Panc1 (cell line): ENCODE measurements around the gene EXTL1. TPM values are rescaled to one million over a fixed set of nuclear protein-coding genes. Genes with fewer than 3 reads are reported as not detected.

Source experiments
- ATAC-seq: fragments of 200-7000 bp; cut with Tn5 transposase; 2 replicates; pipeline ENCODE4 v1.9.1; 2020; ENCODE audit warnings: mild to moderate bottlenecking, moderate library complexity
- BruUV-seq: library from RNA; stranded (reverse); fragments of 400-500 nt; replicated peaks from 2 replicates; lab custom pipeline; 2021; lab: Mats Ljungman, UMichigan
- CTCF ChIA-PET: fragments of 300-600 bp; sonication (Branson Sonifier 250); formaldehyde crosslinking; loops from one replicate; lab custom pipeline; 2022; ENCODE audit warnings: antibody characterized with exemption; lab: Charles Lee
- POLR2A ChIA-PET: fragments of 300-600 bp; sonication (Branson Sonifier 250); formaldehyde crosslinking; loops from one replicate; lab custom pipeline; 2022; ENCODE audit warnings: antibody characterized with exemption; lab: Charles Lee
- DNase-seq: peaks from one replicate; pipeline ENCODE4 v3.0.0-alpha.2; 2010; ENCODE audit warnings: low read depth, low spot score
- H3K27ac ChIP-seq: 2 replicates; pipeline ENCODE4 v1.5.1; 2011; ENCODE audit warnings: mild to moderate bottlenecking, low read length, inconsistent platforms
- H3K27me3 ChIP-seq: fragments of 200-500 bp; sonication (Bioruptor generic); 2 replicates; pipeline ENCODE4 v1.6.0; 2014; ENCODE audit warnings: low read length, inconsistent platforms; ENCODE audit not compliant: control insufficient read depth, insufficient read depth
- H3K36me3 ChIP-seq: fragments of 200-500 bp; sonication (Bioruptor generic); 2 replicates; pipeline ENCODE4 v1.5.1; 2014; ENCODE audit warnings: inconsistent platforms, mild to moderate bottlenecking, low read length, moderate library complexity; ENCODE audit not compliant: control insufficient read depth, insufficient read depth
- H3K4me1 ChIP-seq: 2 replicates; pipeline ENCODE4 v1.5.1; 2011; ENCODE audit warnings: inconsistent platforms, mild to moderate bottlenecking, low read length, moderate library complexity; ENCODE audit not compliant: control insufficient read depth, insufficient read depth
- H3K4me3 ChIP-seq, 2 experiments: 2 replicates each; pipeline ENCODE4 v1.5.1; 2011 to 2012; ENCODE audit warnings: low read depth in 2 of 2, low read length in 2 of 2, mild to moderate bottlenecking in 2 of 2, inconsistent platforms in 1 of 2, moderate library complexity in 1 of 2
- H3K9me3 ChIP-seq: fragments of 200-500 bp; sonication (Bioruptor generic); 2 replicates; pipeline ENCODE4 v1.5.1; 2014; ENCODE audit warnings: low read depth, mild to moderate bottlenecking, inconsistent platforms, low read length, moderate library complexity; ENCODE audit not compliant: control insufficient read depth, insufficient read depth
- CTCF ChIP-seq: fragments of 450-650 bp; IDR thresholded peaks from 2 replicates; pipeline ENCODE4 v1.5.1; 2017; ENCODE audit warnings: mild to moderate bottlenecking
- POLR2AphosphoS5 ChIP-seq: IDR thresholded peaks from 2 replicates; pipeline ENCODE4 v1.6.1; 2012; ENCODE audit warnings: mild to moderate bottlenecking, low read depth, low read length, moderate library complexity
- REST ChIP-seq, 2 experiments: IDR thresholded peaks; 2 replicates each; pipeline ENCODE4 v1.6.1; 2011 to 2012; ENCODE audit warnings: low read depth in 2 of 2, control low read depth in 1 of 2, low read length in 1 of 2, mild to moderate bottlenecking in 1 of 2, moderate library complexity in 1 of 2; ENCODE audit not compliant: insufficient read depth in 1 of 2
- SIN3A ChIP-seq: IDR thresholded peaks from 2 replicates; pipeline ENCODE4 v1.6.1; 2012; ENCODE audit warnings: low read depth, mild to moderate bottlenecking, low read length, moderate library complexity, borderline replicate concordance; ENCODE audit not compliant: insufficient read depth
- TCF7L2 ChIP-seq: IDR thresholded peaks from 2 replicates; pipeline ENCODE4 v1.6.1; 2011; ENCODE audit warnings: mild to moderate bottlenecking, low read depth, low read length, inconsistent platforms
- in situ Hi-C: cut with HindIII; loops from 2 replicates; pipeline ENCODE4 v1.10.0; 2016; ENCODE audit warnings: low sequenced_read_pairs, low pct_unique_long_range_greater_than_20kb
- intact Hi-C: fragments of 100-400 bp; cut with micrococcal nuclease; formaldehyde crosslinking; loops from one replicate; pipeline ENCODE4 v1.10.0; 2022; ENCODE audit not compliant: unreplicated experiment
- total RNA-seq: library from RNA; stranded (reverse); gene quantifications from one replicate; pipeline ENCODE4 v1.2.1, GENCODE V29; 2021; ENCODE audit not compliant: unreplicated experiment

EXTL1 gene
- total RNA-seq, 1 experiment from 2014 or later = 0.10 TPM

GRCh38 chr1:25990251-25990650 is 31.3 kb upstream of the EXTL1 start:
- ChIA-PET POLR2A (no interaction called here), CTCF (interaction anchor here (0.6 kb wide), 1 partner anchor 39 kb away, joined by 4 read pairs; no protein-coding TSS in a partner anchor)
- no peak for ATAC-seq
- no peak overlapping the region for H3K27ac ChIP-seq
- TF ChIP-seq REST (IDR thresholded peaks at IDR 0.05; ENCODE audit: insufficient read depth in 1 of 2, low read depth in 2 of 2, low read length in 1 of 2) (no peak), TCF7L2 (no peak), CTCF (no peak), POLR2AphosphoS5 (no peak), SIN3A (no peak)
- no peaks in the 10 kb centered on the region for H3K36me3 ChIP-seq
- in situ Hi-C loops = no loop called here
- no TSS peak for BruUV-seq
- intact Hi-C loops = loop anchor here (10.0 kb wide), 1 partner anchor 155 kb away; no protein-coding TSS in a partner anchor
- no peaks in the 10 kb centered on the region for H3K27me3 ChIP-seq
- no peak for DNase-seq
- peaks cover 3% of the 10 kb centered on the region; the same call in 1 of the 2 replicates for H3K4me1 ChIP-seq
- no peaks in the 10 kb centered on the region for H3K9me3 ChIP-seq
- no peak overlapping the region for H3K4me3 ChIP-seq

GRCh38 chr1:25990702-25991395 is 30.7 kb upstream of the EXTL1 start:
- H3K9me3 ChIP-seq = no peaks in the 10 kb centered on the region
- no peak overlapping the region for H3K27ac ChIP-seq
- no peaks in the 10 kb centered on the region for H3K36me3 ChIP-seq
- H3K4me1 ChIP-seq = peaks cover 3% of the 10 kb centered on the region; the same call in 1 of the 2 replicates
- POLR2A ChIA-PET = no interaction called here
- no peaks in the 10 kb centered on the region for H3K27me3 ChIP-seq
- no peak for ATAC-seq
- TF ChIP-seq POLR2AphosphoS5 (no peak), CTCF (no peak), SIN3A (no peak)
- CTCF ChIA-PET = interaction anchor here (0.6 kb wide), 1 partner anchor 40 kb away, joined by 4 read pairs; no protein-coding TSS in a partner anchor
- intact Hi-C loops (loop anchor here (10.0 kb wide), 1 partner anchor 156 kb away; no protein-coding TSS in a partner anchor), in situ Hi-C loops (no loop called here)
- no peak overlapping the region for H3K4me3 ChIP-seq
- no TSS peak for BruUV-seq
- no peak for DNase-seq
